Stimulated activated naive CD4-positive, alpha-beta T cell (primary cell): ENCODE data around the gene FAM229B.
"Not testable (repeated sequence)": the region's sequence is repeated elsewhere in the genome, so short reads cannot be mapped to it uniquely, and the experiment has no call there.

Experiments used
- DNase-seq, 6 experiments: peaks; one replicate each; lab custom pipeline; 2025; lab: John Stamatoyannopoulos, UW

FAM229B gene, protein sequence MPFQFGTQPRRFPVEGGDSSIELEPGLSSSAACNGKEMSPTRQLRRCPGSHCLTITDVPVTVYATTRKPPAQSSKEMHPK

DNA sequence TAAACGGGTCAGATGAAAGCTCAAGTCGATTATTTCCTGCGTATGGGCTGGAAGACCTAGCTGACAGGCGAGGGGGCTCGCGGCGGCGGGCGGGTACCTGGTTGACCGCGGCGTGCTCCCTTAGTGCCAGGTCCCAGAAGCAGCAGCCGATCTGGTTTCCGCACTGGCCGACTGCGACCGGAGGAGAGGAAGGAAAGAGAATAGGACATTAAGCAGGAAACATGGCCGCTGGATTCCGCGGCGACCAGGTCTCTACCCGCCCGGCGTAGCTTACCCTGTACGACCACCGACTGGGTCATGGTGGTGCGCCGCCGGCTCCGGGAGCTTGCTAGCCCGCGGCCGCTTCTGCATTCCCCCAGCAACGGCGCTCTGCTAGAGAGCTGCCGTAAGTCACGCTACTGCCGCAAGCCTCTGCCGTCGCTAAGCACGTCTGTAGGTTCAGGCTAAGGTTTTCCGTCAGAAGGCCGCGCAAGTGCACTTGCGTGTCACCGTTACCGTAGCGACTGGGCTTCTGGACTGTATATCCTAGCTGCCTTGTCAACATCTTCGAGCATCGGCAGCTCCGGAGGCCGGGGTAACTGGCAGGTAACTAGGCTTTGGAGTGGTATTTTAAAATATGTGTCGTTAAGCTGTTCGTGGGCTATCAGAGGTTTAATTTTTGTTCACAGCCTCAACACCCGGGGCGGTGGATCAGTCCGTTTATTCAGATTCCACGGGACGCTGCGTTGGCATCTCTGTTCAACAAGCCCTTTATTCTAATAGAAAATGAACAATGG is at the start of gene FAM229B, which contains the start of gene TUBE1:
TSS of gene FAM229B (plus strand) at position 456 of the 776 bp plus-strand sequence. CDS start 11,693 bp downstream, outside the sequence.
TSS of gene TUBE1 (minus strand) at position 347 of the 776 bp plus-strand sequence. CDS start at position 299, 48 bp downstream.
- peak; percentile 80 to 91 (median 90) for DNase-seq

DNA sequence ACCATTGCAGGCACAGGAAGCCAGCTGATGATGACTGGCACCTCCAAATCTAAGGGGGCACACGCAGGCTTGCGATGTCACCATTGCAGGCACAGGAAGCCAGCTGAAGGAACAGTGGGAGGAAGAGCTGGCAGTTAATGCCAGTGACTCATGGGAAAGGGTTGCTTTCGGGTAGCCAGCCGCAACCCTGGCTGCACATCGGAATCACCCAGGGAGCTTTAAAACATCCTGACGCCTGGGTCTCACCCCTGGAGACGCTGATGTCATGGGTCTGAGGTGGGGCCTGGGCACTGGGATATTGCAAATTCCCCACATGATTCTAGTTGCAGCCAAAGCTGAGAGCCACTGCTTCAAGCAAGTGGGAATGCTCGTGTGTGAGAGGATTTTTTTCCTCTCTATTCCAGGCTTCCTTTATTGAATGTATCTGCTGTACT is 49.6 kb upstream of the FAM229B start:
- DNase-seq: no peak

DNA sequence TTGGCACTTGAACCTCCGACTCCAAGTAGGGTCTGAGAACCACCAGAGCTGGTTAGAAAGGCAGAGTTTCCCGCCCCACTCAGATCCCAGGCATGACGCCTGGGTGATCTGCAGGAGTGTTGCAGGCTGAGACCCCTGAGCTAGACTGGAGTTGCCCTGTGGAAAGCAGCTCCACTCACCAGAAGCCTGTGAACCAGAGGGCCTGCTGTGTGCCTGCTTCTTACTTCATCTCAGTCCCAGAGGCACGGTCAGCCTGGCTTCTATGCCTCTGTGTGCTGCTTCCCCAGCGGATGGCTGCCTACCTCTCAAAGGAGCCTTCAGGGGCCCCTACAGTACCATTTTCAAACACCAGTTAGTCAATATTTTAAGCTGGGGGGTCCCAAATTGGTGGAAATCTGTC is 49.1 kb upstream of the FAM229B start:
- no peak for DNase-seq

DNA sequence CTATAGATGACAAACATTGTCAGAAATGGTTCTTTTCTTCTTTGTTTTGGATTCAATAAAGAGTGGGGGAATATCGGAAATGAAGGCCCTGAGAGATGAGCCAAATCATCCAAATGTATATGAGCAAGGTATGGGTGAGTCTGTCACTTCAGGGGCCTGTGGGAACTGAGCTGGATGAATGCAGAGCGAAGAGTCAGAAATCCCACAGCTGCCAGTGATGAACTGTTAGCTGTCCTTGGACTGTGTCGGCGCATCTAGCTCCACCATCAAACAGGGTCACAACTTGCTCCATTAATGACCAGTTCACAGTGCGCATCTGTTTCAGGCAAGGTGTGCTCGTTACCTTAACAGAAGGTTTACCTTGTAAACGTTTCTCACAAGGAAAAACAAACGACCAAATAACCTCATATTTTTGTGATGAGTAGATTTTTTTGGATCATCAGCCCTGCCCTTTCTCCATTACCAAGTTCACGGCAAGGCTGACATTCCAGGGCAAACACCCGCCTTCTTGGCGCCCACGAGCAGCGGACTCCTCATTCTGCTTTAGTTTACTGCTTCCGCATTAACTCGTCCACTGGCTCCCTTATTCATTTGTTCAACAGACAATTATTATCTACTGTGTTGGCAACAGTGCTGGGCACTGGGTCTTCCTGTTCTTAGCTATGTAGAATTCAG is 48.5 kb upstream of the FAM229B start:
- no peak for DNase-seq

DNA sequence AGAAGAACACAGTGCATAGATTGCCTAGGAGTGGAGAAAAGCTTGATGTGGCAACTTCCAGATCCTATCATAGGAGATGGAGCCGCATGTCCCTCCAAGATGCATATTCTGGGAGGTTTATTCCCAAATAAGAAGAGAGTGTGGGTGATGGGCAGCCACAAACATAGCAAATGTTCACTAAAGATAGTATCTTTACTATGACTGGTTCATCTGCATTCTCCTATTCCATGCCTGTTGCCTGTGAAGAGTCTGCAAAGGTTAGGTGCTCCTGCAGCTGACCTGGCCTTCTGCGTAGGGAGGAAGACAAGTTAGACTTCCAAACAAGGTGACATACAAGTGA is 48.0 kb upstream of the FAM229B start:
- DNase-seq: no peak

DNA sequence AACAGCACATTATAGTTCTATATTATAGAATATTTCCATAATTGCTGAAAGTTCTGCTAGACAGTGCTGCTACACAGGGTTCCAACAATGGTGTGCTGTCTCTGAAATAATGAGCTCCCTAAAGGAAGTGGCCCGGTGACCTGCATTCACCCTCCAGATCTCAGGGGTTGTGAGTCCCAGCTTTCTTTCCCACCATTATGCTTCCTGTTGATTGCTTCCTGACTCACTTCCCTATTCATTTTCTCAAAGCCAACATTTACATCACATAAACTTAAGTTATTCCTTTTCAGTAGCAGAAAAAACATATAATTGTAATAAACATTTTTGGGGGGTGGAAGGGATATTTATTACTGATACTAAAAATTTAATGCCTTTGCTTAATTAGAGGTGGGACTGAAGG is 46.4 kb upstream of the FAM229B start:
- DNase-seq: no peak

DNA sequence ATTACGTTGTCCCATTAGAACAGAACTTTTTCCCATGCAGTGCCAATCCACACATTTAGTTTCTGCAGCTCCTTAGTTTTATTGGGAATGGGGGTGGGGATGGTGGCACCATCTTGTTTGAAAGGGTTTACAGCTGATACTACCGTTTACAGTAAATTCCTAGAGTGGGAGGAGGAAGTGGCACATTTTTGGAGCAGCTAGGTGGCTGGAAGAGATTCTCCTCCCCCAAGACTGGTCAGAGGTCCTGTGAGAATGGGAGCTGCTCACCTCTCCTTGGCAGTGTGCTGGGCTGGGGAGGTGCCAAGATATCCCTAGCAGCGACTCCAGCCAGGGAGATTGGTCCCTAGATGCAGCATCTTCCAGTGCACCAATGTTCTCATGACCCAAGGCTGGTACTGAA is 45.9 kb upstream of the FAM229B start:
- no peak for DNase-seq

DNA sequence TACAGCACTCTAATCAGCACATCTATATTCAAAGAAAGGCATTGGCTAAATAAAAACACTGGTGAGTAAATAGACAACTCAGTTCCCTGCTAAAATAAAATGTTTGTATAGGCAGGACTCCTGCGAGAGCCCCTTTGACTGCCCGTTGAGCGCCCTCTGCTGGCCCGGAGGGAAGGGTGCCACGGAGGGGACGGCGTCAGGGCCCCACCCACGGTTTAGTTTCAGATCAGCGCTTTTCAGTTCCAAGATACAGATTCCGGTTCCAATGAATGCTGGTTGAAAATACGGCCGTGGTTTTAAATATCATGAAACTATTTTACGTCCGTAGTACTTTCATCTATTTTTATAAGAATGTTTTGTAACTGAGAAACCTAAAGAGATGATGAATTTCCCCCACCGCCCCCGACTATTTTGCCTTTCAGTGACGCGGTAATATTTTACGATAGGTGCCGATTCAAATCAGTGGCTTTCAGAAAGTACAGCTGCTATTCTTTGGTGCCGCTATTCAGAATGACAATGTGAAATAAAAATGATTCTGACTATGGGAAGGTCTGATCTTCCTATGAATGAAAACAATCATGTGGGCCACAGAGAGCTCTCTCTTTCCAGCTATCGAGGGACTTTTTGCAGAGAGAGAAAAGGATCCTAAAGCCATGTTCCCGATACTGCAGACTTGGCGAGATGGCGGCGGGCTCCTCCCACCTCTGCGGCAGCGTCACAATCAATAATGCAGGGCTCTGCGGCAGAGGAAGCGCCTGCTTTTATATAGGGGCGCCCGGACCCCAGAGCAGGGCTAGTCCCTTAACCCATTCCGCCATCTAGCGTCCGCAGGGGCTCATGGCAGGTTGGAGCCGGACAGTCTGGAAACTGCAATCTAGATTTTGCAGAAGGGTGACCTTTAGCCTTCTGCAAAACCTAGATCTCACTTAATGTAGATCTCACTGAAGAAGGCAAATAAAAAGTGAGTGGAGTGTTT is 44.1 kb upstream of the FAM229B start:
- peak; percentile 82 to 92 (median 90) for DNase-seq

DNA sequence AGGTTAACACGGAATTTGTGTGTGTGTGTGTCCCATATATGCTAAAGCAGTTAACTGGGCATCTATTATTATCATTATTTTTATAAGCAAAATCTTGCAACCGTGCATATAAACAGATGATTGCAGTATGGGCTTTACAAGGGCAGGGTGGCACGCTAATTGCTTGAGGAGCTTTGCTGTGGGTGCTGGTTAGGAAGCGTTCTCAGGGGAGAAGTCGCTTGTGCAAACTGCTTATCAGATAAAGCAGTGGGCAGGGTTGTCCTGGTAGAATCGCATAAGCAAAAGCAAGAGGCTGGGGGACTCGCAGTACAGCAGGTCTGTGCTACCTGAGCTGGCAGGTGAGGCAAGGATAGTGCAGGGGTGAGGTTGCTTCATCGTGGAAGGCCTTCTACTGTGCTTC is 43.2 kb upstream of the FAM229B start:
- DNase-seq: no peak

DNA sequence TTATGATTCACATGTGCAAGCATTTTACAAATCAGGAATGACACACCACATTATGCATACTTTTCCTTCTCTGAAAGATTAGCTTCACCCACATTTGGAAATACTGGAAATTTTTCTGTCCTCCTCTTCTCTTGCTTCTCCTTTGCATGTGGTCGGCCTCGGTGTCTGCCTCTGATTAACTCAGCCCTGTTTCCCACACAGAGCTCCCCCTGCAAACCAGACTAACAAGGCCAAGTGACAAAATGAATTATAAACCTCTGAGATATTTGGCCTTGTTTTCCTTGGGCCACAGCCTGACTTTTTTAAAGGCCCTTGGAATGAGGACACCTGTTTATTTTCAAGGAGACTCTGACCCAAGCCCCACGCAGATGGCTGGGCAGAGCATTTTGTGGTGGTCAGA is 42.5 kb upstream of the FAM229B start:
- DNase-seq: no peak

DNA sequence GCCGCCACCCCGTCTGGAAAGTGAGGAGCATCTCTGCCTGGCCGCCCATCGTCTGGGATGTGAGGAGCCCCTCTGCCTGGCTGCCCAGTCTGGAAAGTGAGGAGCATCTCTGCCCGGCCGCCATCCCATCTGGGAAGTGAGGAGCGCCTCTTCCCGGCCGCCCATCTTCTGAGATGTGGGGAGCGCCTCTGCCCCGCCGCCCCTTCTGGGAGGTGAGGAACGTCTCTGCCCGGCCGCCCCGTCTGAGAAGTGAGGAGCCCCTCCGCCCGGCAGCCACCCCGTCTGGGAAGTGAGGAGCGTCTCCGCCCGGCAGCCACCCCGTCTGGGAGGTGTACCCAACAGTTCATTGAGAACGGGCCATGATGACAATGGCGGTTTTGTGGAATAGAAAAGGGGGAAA is 39.9 kb upstream of the FAM229B start:
- DNase-seq: not testable (repeated sequence)

DNA sequence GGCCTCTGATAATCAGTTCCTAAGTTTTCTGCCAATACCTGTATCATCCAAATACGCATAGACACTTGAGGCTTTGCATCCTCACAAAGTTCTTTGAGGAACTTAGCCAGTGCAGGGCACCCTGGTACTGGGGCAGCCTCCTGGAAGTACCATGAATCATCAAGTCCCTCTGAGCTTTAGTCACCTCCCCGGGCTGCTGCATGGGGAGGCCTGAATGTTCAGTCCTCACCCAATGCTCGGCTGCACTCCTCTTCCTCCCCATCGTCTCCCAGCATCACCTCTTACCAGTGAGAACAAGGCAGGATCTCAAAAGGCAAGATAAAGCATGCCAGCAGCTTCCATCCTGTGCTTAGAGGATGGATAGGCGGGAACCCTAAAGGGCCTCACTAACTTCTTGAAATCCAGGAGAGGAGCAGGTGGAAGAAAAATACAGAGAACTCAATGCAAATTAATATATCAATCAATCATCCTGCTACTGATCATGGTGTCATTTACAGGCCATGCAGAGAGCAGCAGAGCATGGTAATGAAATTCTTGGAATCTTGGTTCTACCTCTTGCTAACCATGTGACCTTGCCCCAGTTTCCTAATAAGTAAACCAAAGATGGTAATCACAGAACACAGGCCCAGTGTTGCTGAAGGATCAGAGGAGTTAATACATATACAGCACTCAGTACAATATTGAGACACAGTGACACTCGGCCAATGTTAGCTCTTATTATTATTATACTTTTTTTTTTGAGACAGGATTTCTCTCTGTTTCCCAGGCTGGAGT is 38.2 kb upstream of the FAM229B start:
- no peak for DNase-seq

DNA sequence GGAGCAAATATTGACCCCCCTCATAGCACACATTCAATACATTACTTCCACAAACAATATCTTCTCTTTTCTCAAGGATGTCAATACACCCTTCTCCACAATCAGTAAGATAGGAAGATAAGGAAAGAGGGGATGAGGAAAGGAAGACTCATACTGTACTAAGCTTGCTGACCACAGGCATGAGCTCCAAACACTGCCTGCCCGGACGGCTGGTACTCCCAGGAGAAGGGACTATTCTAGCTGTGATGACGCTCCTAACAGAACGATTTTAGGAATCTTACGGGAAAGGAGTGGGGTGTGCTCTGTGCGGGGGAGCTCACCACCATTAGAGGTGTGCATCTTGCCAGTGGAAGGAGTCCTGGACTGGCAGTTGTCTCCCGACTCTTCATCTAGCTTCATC is 37.4 kb upstream of the FAM229B start:
- no peak for DNase-seq

DNA sequence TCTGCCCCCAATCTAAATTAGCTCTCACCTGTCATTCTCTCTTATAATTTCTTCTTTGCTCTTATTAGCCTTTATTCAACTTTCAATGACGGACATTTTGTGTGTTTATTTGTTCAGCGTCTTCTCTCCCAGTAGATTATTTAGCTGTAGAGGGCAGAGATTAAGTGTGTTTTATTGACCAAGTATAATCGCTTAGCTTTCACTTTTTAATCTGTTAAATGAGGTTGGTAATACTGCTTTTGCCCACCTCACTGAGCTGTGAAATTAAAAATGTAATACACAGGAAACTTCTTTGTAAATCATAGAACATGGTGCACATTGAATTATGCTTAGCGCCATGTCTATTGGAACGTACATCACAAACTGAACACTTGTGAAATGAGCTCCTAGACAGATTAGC is 37.0 kb upstream of the FAM229B start:
- no peak for DNase-seq

DNA sequence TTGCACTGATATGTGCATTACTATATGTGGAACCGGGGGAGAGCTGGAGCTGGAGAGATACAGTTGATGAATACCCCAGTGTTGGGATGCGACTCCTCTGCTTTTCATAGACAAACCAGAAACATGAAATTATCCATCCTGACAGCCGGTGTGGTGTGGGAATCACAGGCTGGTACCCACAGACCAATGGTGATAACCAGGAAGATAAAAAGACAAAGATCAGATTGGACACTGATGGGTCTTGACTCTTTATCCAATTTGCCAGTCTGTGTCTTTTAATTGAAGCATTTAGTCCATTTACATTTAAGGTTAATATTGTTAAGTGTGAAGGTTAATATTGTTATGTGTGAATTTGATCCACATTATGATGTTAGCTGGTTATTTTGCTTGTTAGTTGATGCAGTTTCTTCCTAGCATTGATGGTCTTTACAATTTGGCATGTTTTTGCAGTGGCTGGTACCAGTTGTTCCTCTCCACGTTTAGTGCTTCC is 36.1 kb upstream of the FAM229B start:
- not testable (repeated sequence) for DNase-seq

DNA sequence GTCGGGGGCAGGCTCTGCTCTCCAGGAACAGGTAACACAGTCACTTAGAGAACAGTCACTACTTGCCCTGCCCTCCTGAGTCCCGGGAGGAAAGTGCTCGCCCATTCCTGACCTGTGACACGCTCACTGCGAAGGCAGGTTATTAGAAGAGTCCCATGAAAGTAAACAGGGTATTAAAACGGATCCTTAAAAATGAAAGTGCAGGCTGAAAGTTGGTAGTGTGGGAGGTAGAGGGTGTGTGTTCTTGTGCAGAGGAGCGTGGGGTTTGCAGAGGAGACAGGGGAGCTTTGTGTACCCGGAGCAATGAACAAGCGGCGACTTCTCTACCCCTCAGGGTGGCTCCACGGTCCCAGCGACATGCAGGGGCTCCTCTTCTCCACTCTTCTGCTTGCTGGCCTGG is 33.4 kb upstream of the FAM229B start, which contains the start of gene CCN6:
TSS of gene CCN6 (plus strand) at position 104 of the 400 bp plus-strand sequence. CDS start at position 358, 254 bp downstream.
- DNase-seq: no peak

DNA sequence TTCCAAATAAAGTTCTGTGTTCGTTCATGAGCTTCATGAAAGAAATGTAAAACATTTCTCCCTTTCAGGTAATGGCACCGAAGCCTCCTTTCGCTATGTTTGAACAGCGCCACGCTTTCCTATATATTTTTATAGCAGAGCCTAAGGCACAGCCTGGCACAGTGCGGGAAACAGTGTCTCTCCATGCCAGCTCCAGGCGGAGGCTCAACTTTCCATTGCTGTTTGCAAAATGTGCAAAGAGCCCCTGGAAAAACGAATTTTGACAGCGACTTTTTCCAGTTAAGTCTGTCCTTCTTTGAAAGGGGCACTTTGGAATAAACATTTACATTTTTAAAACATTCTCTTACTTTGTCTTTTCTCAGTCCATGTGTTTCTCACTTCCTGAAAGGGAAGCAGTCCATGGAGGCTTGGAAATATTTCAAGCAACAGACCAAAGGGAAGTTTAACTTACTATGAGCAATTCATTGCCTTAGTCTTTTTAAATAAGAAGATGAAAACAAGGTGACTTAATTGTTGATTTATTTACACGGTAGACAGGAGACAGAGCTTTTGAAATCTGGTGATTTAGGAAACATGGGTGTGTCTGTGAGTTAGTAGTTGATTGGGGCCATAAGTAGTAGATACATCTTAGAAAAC is 32.7 kb upstream of the FAM229B start:
- DNase-seq: no peak

DNA sequence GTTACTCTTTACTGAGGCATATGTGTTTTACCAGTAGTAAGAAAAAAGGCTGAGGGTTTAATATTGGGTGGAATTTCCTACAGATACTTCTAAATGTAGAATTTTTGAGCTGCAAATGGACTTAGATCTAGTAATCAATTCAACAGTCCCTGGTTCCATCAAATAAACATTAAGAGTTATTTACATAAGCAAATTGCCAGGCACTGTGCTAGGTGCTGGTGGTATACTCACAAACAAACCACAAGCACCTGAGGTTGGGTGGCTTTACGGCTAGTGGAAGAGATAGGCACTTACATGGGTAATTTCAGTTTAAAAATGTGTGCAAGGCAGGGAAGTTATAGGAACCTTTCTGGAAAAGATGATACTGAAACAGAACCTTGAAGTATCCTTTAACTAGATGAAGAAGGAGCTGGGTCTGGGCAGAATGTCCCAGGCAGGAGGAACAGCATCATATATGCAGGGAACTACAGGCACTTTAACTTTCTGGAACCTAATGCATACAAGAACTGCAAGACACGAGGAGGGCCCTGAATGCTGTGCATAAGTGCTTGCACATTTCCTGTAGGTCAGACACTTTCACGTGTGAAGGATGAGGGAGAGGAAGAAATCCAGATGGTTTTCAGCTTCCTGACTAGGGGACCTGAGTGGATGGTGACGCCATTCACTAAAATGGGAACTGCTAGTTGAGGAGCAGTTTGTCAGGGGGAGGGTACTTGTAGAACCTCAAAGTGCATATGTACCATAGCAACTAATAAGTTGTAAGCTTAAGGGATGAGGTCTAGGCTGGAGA is 29.0 kb upstream of the FAM229B start:
- no peak for DNase-seq

DNA sequence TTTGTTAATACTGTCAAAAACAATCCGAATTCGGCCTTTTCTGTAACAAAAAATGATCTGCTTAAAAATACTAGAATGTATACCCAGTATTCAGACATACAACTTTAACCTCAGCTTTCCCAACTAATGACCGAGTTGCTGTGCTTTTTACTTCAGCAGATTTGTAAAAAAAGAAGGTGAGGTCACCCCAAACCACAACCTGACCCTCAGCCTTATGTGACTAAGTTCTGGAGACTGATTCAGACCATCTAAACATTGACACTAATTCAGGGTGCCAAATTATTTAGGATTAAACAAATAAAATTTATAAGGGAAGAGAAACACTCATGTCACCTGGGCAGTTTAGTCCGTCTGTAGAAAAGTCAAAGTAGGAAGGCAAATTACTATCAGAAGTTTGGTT is 25.8 kb upstream of the FAM229B start:
- DNase-seq: no peak

DNA sequence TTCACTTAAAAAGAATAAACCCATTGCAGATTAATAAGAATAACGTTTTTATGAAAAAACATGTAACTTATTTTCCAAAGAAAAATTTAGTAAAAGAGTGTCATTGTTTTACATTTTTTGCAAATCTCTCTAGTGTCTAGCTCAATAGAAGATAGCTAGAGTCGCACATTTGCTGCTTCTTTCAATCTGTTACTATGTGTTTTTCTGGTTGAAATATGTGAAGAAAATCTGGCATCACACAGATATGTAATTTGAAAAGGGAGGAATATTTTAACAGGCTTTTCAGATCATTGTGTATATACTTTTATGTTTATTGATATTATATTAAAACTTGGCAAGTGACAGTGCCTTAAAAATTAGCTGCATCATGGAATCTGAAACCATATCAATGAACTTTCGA is 24.4 kb upstream of the FAM229B start:
- DNase-seq: no peak
